ENCODE measurements around the gene PHF20. TPM values are rescaled to one million over a fixed set of nuclear protein-coding genes. Genes with fewer than 3 reads are reported as not detected.
"Not testable (repeated sequence)": the region's sequence is repeated elsewhere in the genome, so short reads cannot be mapped to it uniquely, and the experiment has no call there.

The PHF20 gene
- total RNA-seq, 1 experiment from 2014 or later = 22.7 TPM

- DNase-seq (ENCODE audit: low read depth) = no peak
Observed at GRCh38 chr20:35776513-35777101, 4.8 kb downstream of the PHF20 start.

GRCh38 chr20:35783811-35784210 is 12.0 kb downstream of the PHF20 start:
- not testable (repeated sequence) for DNase-seq (ENCODE audit: low read depth)

- not testable (repeated sequence) for DNase-seq (ENCODE audit: low read depth)
Observed at GRCh38 chr20:35785541-35785940, 13.7 kb downstream of the PHF20 start.

- no peak for DNase-seq (ENCODE audit: low read depth)
Observed at GRCh38 chr20:35788796-35789195, 17.0 kb downstream of the PHF20 start.

GRCh38 chr20:35791097-35791496 is 19.3 kb downstream of the PHF20 start:
- DNase-seq (ENCODE audit: low read depth) = no peak

GRCh38 chr20:35791821-35792220 is 20.0 kb downstream of the PHF20 start:
- no peak for DNase-seq (ENCODE audit: low read depth)

- DNase-seq (ENCODE audit: low read depth) = no peak
Observed at GRCh38 chr20:35792740-35793139, 20.9 kb downstream of the PHF20 start.

- no peak for DNase-seq (ENCODE audit: low read depth)
Observed at GRCh38 chr20:35796571-35796970, 24.8 kb downstream of the PHF20 start.

GRCh38 chr20:35801865-35802264 is 30.1 kb downstream of the PHF20 start:
- DNase-seq (ENCODE audit: low read depth) = no peak

GRCh38 chr20:35806075-35806474 is 34.3 kb downstream of the PHF20 start:
- DNase-seq (ENCODE audit: low read depth) = no peak

- DNase-seq (ENCODE audit: low read depth) = no peak
Observed at GRCh38 chr20:35807877-35808276, 36.1 kb downstream of the PHF20 start.

GRCh38 chr20:35820715-35821114 is 48.9 kb downstream of the PHF20 start:
- DNase-seq (ENCODE audit: low read depth) = peak; percentile 22

- peak; percentile 84 for DNase-seq (ENCODE audit: low read depth)
Observed at GRCh38 chr20:35821807-35822242, 50.0 kb downstream of the PHF20 start.

- no peak for DNase-seq (ENCODE audit: low read depth)
Observed at GRCh38 chr20:35823147-35823546, 51.3 kb downstream of the PHF20 start.

GRCh38 chr20:35823937-35824336 is 52.1 kb downstream of the PHF20 start:
- no peak for DNase-seq (ENCODE audit: low read depth)

GRCh38 chr20:35826397-35826998 is 54.7 kb downstream of the PHF20 start:
- no peak for DNase-seq (ENCODE audit: low read depth)

GRCh38 chr20:35828434-35828833 is 56.6 kb downstream of the PHF20 start:
- no peak for DNase-seq (ENCODE audit: low read depth)

- DNase-seq (ENCODE audit: low read depth) = no peak
Observed at GRCh38 chr20:35828916-35829315, 57.1 kb downstream of the PHF20 start.

GRCh38 chr20:35830264-35830663 is 58.4 kb downstream of the PHF20 start:
- no peak for DNase-seq (ENCODE audit: low read depth)

GRCh38 chr20:35831029-35831428 is 59.2 kb downstream of the PHF20 start:
- DNase-seq (ENCODE audit: low read depth) = no peak

GRCh38 chr20:35831971-35832370 is 60.2 kb downstream of the PHF20 start:
- no peak for DNase-seq (ENCODE audit: low read depth)

- peak; percentile 34 for DNase-seq (ENCODE audit: low read depth)
Observed at GRCh38 chr20:35833241-35833640, 61.4 kb downstream of the PHF20 start.

- DNase-seq (ENCODE audit: low read depth) = no peak
Observed at GRCh38 chr20:35837577-35838195, 65.9 kb downstream of the PHF20 start.
